KMS-11 (cell line): Measurements from ENCODE around the gene RELN.

Source experiments
- H2AFZ ChIP-seq: fragments of 200-600 bp; sonication (generic); 2 replicates; pipeline ENCODE4 v1.6.1; 2016; ENCODE audit warnings: antibody characterized with exemption, mixed run types, low read depth
- H3K27ac ChIP-seq: fragments of 200-600 bp; sonication (generic); 2 replicates; pipeline ENCODE4 v1.6.1; 2016; ENCODE audit warnings: mild to moderate bottlenecking, mixed run types
- H3K27me3 ChIP-seq: fragments of 200-600 bp; sonication (generic); 2 replicates; pipeline ENCODE4 v1.6.1; 2017; ENCODE audit warnings: mild to moderate bottlenecking, low read depth, mixed run types, moderate library complexity; ENCODE audit not compliant: insufficient read depth
- H3K36me3 ChIP-seq: fragments of 200-600 bp; sonication (generic); 2 replicates; pipeline ENCODE4 v1.6.1; 2017; ENCODE audit warnings: mild to moderate bottlenecking, mixed run types; ENCODE audit not compliant: insufficient read depth
- H3K4me1 ChIP-seq: fragments of 200-600 bp; sonication (generic); 2 replicates; pipeline ENCODE4 v1.6.1; 2016; ENCODE audit warnings: mild to moderate bottlenecking, low read depth, mixed run types; ENCODE audit not compliant: poor library complexity, severe bottlenecking
- H3K4me2 ChIP-seq: fragments of 200-600 bp; sonication (generic); 2 replicates; pipeline ENCODE4 v1.7.0; 2016; ENCODE audit warnings: mild to moderate bottlenecking, mixed run types
- H3K4me3 ChIP-seq: fragments of 200-600 bp; sonication (generic); IDR thresholded peaks from 2 replicates; pipeline ENCODE4 v1.6.1; 2017; ENCODE audit warnings: low read depth, low read length, mixed read lengths; ENCODE audit not compliant: insufficient read depth
- H3K79me2 ChIP-seq: fragments of 200-600 bp; sonication (generic); 2 replicates; pipeline ENCODE4 v1.6.1; 2016; ENCODE audit warnings: low read depth, mixed run types; ENCODE audit not compliant: insufficient read depth
- H3K9ac ChIP-seq: fragments of 200-600 bp; sonication (generic); 2 replicates; pipeline ENCODE4 v1.6.1; 2016; ENCODE audit warnings: mild to moderate bottlenecking, mixed run types
- H4K20me1 ChIP-seq: fragments of 200-600 bp; sonication (generic); 2 replicates; pipeline ENCODE4 v1.6.1; 2016; ENCODE audit warnings: mild to moderate bottlenecking, mixed run types; ENCODE audit not compliant: insufficient read depth
- CTCF ChIP-seq: fragments of 200-600 bp; sonication (generic); conservative IDR thresholded peaks from 2 replicates; pipeline ENCODE4 v1.6.1; 2017; ENCODE audit warnings: low read depth, mild to moderate bottlenecking, antibody characterized with exemption, low read length, moderate library complexity, mixed read lengths

RELN gene

DNA sequence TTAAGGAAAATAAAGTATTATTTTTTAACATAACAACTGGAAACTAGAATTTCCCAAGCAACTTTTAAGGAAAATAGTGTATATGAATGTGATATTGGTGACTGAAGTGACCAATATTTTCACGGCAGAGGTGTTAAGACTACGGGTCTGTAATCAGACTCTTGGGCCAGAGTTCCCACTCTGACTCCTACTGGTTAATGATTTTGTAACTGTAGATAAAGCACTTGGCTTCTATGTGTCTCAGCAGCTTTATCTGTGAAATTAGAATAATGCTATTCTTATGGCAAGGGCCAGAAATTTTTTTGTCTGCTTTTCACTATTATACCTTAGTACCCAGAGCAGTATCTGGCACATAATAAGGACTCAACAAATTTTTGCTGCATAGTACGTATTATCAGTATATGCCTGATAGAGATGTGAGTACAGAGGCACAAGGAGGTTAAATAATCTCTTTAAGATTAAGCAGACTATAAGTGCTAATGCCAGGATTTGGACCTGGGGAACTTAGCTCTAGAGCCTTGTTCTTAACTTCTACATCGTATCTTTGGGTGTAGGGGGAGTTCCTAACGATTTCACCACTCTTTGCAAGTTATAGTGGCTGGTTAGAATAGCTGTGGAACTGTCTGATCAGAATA is 357.3 kb downstream of the RELN start:
- Histone ChIP-seq H4K20me1 (no peaks in the 10 kb centered on the region), H3K27me3 (no peaks in the 10 kb centered on the region), H3K27ac (no peak overlapping the region), H3K4me3 (no peak overlapping the region), H3K79me2 (no peaks in the 10 kb centered on the region), H3K9ac (no peak overlapping the region), H3K36me3 (no peaks in the 10 kb centered on the region), H3K4me1 (no peaks in the 10 kb centered on the region), H3K4me2 (no peak overlapping the region), H2AFZ (no peak overlapping the region)
- TF ChIP-seq CTCF, result no peak

- no peaks in the 10 kb centered on the region for H3K27me3 ChIP-seq
- no peak overlapping the region for H3K9ac ChIP-seq
- H3K27ac ChIP-seq, result no peak overlapping the region
- no peak for TF ChIP-seq CTCF
- no peak overlapping the region for H3K4me3 ChIP-seq
- no peak overlapping the region for H2AFZ ChIP-seq
- no peak overlapping the region for H3K4me2 ChIP-seq
- H4K20me1 ChIP-seq, result no peaks in the 10 kb centered on the region
- no peaks in the 10 kb centered on the region for H3K79me2 ChIP-seq
- no peaks in the 10 kb centered on the region for H3K4me1 ChIP-seq
- no peaks in the 10 kb centered on the region for H3K36me3 ChIP-seq
Measured at GRCh38 chr7:103630318-103630717, 359.1 kb downstream of the RELN start.

- no peaks in the 10 kb centered on the region for H4K20me1 ChIP-seq
- H3K4me3 ChIP-seq, result no peak overlapping the region
- H3K27me3 ChIP-seq, result no peaks in the 10 kb centered on the region
- H3K4me2 ChIP-seq, result no peak overlapping the region
- no peaks in the 10 kb centered on the region for H3K4me1 ChIP-seq
- no peaks in the 10 kb centered on the region for H3K36me3 ChIP-seq
- no peak overlapping the region for H2AFZ ChIP-seq
- no peak overlapping the region for H3K9ac ChIP-seq
- no peak for TF ChIP-seq CTCF
- H3K27ac ChIP-seq, result no peak overlapping the region
- no peaks in the 10 kb centered on the region for H3K79me2 ChIP-seq
Measured at GRCh38 chr7:103628742-103629141, 360.7 kb downstream of the RELN start.

DNA sequence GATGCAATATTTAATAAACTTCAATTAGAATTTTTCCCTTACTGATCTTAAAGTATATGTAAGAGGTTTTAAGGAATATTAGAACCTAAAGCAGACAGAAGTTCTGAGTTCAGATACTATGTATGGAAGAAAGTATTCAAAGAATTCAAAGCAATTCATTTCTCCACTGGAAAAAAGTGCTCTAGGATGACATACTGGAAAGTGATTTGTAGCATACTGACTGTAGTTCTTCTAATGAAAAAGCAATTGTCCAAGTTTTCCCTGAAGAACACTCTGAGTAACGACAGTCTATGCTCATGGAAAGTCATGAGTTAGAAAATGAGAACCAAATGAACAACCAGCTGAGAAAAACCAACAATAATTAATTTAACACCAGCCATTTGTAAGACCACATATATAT is 362.7 kb downstream of the RELN start:
- no peak overlapping the region for H2AFZ ChIP-seq
- no peaks in the 10 kb centered on the region for H3K27me3 ChIP-seq
- no peaks in the 10 kb centered on the region for H3K36me3 ChIP-seq
- no peak overlapping the region for H3K9ac ChIP-seq
- no peaks in the 10 kb centered on the region for H3K79me2 ChIP-seq
- H3K4me3 ChIP-seq, result no peak overlapping the region
- TF ChIP-seq CTCF, result no peak
- no peak overlapping the region for H3K27ac ChIP-seq
- H4K20me1 ChIP-seq, result no peaks in the 10 kb centered on the region
- no peaks in the 10 kb centered on the region for H3K4me1 ChIP-seq
- no peak overlapping the region for H3K4me2 ChIP-seq
